Neural cell (in vitro differentiated cells): ENCODE data around the gene IBA57.

Experiments used
- TF ChIP-seq, protein P1 (sequence below): fragments of 450-650 bp; IDR thresholded peaks from 2 replicates; pipeline ENCODE4 v1.5.1; 2014; ENCODE audit warnings: antibody characterized with exemption, mild to moderate bottlenecking, moderate library complexity; ENCODE audit not compliant: poor library complexity, severe bottlenecking
- TF ChIP-seq, protein P2 (sequence below): IDR thresholded peaks from 2 replicates; pipeline ENCODE4 v1.6.1; 2012; ENCODE audit warnings: borderline replicate concordance

DNA sequence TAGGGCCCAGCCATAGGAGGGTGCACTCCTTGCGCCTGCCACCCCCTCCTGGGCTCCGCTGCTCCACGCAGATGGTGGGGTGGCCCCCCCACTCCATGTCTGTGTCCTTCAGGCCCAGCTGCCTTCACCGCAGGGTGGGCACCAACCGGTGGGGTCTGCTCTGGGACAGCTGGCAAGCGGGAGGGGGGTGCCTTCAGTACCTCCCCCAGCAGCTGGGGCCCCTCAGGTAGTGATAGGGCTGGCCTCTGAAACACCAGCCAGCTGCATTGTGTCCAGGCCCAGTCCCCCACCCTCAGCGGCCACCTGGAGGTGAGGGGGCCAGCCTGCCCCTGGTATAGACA lies 15.5 kb upstream of the IBA57 start:
- TF ChIP-seq, protein P1, sequence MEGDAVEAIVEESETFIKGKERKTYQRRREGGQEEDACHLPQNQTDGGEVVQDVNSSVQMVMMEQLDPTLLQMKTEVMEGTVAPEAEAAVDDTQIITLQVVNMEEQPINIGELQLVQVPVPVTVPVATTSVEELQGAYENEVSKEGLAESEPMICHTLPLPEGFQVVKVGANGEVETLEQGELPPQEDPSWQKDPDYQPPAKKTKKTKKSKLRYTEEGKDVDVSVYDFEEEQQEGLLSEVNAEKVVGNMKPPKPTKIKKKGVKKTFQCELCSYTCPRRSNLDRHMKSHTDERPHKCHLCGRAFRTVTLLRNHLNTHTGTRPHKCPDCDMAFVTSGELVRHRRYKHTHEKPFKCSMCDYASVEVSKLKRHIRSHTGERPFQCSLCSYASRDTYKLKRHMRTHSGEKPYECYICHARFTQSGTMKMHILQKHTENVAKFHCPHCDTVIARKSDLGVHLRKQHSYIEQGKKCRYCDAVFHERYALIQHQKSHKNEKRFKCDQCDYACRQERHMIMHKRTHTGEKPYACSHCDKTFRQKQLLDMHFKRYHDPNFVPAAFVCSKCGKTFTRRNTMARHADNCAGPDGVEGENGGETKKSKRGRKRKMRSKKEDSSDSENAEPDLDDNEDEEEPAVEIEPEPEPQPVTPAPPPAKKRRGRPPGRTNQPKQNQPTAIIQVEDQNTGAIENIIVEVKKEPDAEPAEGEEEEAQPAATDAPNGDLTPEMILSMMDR, result no peak
- TF ChIP-seq, protein P2, sequence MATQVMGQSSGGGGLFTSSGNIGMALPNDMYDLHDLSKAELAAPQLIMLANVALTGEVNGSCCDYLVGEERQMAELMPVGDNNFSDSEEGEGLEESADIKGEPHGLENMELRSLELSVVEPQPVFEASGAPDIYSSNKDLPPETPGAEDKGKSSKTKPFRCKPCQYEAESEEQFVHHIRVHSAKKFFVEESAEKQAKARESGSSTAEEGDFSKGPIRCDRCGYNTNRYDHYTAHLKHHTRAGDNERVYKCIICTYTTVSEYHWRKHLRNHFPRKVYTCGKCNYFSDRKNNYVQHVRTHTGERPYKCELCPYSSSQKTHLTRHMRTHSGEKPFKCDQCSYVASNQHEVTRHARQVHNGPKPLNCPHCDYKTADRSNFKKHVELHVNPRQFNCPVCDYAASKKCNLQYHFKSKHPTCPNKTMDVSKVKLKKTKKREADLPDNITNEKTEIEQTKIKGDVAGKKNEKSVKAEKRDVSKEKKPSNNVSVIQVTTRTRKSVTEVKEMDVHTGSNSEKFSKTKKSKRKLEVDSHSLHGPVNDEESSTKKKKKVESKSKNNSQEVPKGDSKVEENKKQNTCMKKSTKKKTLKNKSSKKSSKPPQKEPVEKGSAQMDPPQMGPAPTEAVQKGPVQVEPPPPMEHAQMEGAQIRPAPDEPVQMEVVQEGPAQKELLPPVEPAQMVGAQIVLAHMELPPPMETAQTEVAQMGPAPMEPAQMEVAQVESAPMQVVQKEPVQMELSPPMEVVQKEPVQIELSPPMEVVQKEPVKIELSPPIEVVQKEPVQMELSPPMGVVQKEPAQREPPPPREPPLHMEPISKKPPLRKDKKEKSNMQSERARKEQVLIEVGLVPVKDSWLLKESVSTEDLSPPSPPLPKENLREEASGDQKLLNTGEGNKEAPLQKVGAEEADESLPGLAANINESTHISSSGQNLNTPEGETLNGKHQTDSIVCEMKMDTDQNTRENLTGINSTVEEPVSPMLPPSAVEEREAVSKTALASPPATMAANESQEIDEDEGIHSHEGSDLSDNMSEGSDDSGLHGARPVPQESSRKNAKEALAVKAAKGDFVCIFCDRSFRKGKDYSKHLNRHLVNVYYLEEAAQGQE, result no peak
